HEK293T (cell line): ENCODE data around the gene XPO5.
A peak's percentile ranks its signal among the peaks of the same experiment; 100 is the strongest.

Experiments used
- CTCF ChIA-PET: fragments of 350-600 bp; formaldehyde crosslinking; extraction: SDS; loops from one replicate; lab custom pipeline; 2021; ENCODE audit warnings: antibody characterized with exemption, inconsistent platforms; lab: Yijun Ruan, JAX
- POLR2A ChIA-PET: fragments of 350-600 bp; formaldehyde crosslinking; extraction: SDS; loops from one replicate; lab custom pipeline; 2020; ENCODE audit warnings: antibody characterized with exemption, inconsistent platforms; lab: Yijun Ruan, JAX
- DNase-seq: peaks from one replicate; pipeline ENCODE4 v3.0.0; 2012; ENCODE audit warnings: mixed read lengths; ENCODE audit errors: extremely low spot score
- ARNT ChIP-seq: fragments of 450-650 bp; IDR thresholded peaks from 2 replicates; pipeline ENCODE4 v1.6.1; 2017; ENCODE audit warnings: mild to moderate bottlenecking
- BHLHE40 ChIP-seq: fragments of 450-650 bp; IDR thresholded peaks from 2 replicates; pipeline ENCODE4 v1.6.1; 2016; ENCODE audit warnings: mild to moderate bottlenecking, moderate library complexity, borderline replicate concordance
- CTBP1 ChIP-seq: fragments of 450-650 bp; IDR thresholded peaks from 2 replicates; pipeline ENCODE4 v1.6.1; 2016; ENCODE audit warnings: borderline replicate concordance
- ELF4 ChIP-seq: fragments of 450-650 bp; IDR thresholded peaks from 2 replicates; pipeline ENCODE4 v1.6.1; 2017; ENCODE audit warnings: antibody characterized with exemption
- FOXA1 ChIP-seq: fragments of 450-650 bp; IDR thresholded peaks from 2 replicates; pipeline ENCODE4 v1.6.1; 2016; ENCODE audit warnings: mild to moderate bottlenecking
- FOXK2 ChIP-seq: fragments of 450-650 bp; IDR thresholded peaks from 2 replicates; pipeline ENCODE4 v1.6.1; 2016; ENCODE audit warnings: mild to moderate bottlenecking
- FOXM1 ChIP-seq: fragments of 450-650 bp; IDR thresholded peaks from 2 replicates; pipeline ENCODE4 v1.6.1; 2017; ENCODE audit warnings: mild to moderate bottlenecking, borderline replicate concordance
- HDGF ChIP-seq: fragments of 450-650 bp; IDR thresholded peaks from 2 replicates; pipeline ENCODE4 v1.6.1; 2017; ENCODE audit warnings: antibody characterized with exemption, borderline replicate concordance
- L3MBTL2 ChIP-seq: fragments of 450-650 bp; conservative IDR thresholded peaks from 2 replicates; pipeline ENCODE4 v1.6.1; 2016; ENCODE audit warnings: mild to moderate bottlenecking
- LEF1 ChIP-seq: fragments of 450-650 bp; IDR thresholded peaks from 2 replicates; pipeline ENCODE4 v1.6.1; 2017; ENCODE audit warnings: mild to moderate bottlenecking, borderline replicate concordance
- NFRKB ChIP-seq: fragments of 450-650 bp; IDR thresholded peaks from 2 replicates; pipeline ENCODE4 v1.6.1; 2016; ENCODE audit warnings: mild to moderate bottlenecking, moderate library complexity
- SP1 ChIP-seq: fragments of 450-650 bp; IDR thresholded peaks from 2 replicates; pipeline ENCODE4 v1.6.1; 2017
- SUZ12 ChIP-seq: fragments of 450-650 bp; IDR thresholded peaks from 2 replicates; pipeline ENCODE4 v1.6.1; 2016; ENCODE audit warnings: mild to moderate bottlenecking
- TARDBP ChIP-seq: fragments of 450-650 bp; IDR thresholded peaks from 2 replicates; pipeline ENCODE4 v1.6.1; 2016
- ZNF384 ChIP-seq: fragments of 450-650 bp; IDR thresholded peaks from 2 replicates; pipeline ENCODE4 v1.6.1; 2016
- TF ChIP-seq, protein P1 (sequence below): fragments of 450-650 bp; IDR thresholded peaks from 2 replicates; pipeline ENCODE4 v1.6.1; 2016

XPO5 gene

DNA sequence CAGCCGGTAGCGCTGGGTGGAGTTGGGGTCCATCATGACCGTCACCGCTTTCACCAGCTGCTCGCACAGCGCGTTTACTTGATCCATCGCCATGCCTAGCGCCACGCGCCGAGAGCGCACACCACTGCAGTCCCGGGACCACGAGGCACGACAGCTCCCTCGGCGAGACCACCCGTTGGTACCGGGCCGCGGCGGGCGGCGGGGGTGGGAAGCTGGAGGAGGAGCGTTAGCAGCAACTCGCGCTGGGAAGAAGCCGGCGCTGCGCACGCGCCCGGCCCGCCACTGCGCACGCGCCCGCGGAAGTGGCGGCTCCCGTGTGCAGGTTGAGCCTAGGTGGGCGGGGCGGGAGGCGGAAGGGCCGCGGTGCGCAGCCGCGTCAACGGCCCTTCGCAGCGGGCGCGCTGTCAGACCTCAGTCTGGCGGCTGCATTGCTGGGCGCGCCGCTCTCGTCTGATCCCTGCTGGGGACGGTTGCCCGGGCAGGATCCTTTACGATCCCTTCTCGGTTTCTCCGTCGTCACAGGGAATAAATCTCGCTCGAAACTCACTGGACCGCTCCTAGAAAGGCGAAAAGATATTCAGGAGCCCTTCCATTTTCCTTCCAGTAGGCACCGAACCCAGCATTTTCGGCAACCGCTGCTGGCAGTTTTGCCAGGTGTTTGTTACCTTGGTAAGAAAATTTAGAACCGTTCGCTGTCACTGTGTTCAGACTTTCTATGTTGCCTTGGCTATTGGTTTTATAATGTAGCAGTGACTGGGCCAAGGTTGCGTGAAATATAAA, at the start of gene XPO5, which contains the start of gene POLH:
Gene XPO5 (minus strand): TSS at position 267 of the 780 bp plus-strand sequence. CDS start 174 bp downstream, at position 93.
Gene POLH (plus strand): TSS at position 414 of the 780 bp plus-strand sequence. CDS start 6,135 bp downstream, outside the sequence.
- ChIA-PET CTCF (interaction anchor here (0.6 to 1.2 kb wide), 3 partner anchors 68 to 504 kb away, joined by 3 to 5 read pairs (median 4); no protein-coding TSS in a partner anchor), POLR2A (interaction anchor here (0.6 to 2.8 kb wide), 18 partner anchors 8 to 647 kb away, joined by 3 to 15 read pairs (median 4); partner anchors contain the start of genes ABCC10, CNPY3, GTPBP2 and MAD2L1BP)
- TF ChIP-seq SUZ12: no peak
- no peak for TF ChIP-seq ARNT
- no peak for TF ChIP-seq HDGF
- no peak for TF ChIP-seq ZNF384
- TF ChIP-seq LEF1: no peak
- no peak for TF ChIP-seq NFRKB
- TF ChIP-seq, protein P1, sequence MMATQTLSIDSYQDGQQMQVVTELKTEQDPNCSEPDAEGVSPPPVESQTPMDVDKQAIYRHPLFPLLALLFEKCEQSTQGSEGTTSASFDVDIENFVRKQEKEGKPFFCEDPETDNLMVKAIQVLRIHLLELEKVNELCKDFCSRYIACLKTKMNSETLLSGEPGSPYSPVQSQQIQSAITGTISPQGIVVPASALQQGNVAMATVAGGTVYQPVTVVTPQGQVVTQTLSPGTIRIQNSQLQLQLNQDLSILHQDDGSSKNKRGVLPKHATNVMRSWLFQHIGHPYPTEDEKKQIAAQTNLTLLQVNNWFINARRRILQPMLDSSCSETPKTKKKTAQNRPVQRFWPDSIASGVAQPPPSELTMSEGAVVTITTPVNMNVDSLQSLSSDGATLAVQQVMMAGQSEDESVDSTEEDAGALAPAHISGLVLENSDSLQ: no peak; the same call in 1 of the 2 replicates
- no peak for TF ChIP-seq FOXM1
- no peak for TF ChIP-seq TARDBP
- no peak; the same call in 1 of the 2 replicates for TF ChIP-seq L3MBTL2
- TF ChIP-seq SP1: no peak
- no peak for TF ChIP-seq CTBP1
- TF ChIP-seq ELF4: no peak
- TF ChIP-seq FOXA1: no peak
- no peak for TF ChIP-seq FOXK2
- no peak for TF ChIP-seq BHLHE40
- peak; percentile 98 for DNase-seq

DNA sequence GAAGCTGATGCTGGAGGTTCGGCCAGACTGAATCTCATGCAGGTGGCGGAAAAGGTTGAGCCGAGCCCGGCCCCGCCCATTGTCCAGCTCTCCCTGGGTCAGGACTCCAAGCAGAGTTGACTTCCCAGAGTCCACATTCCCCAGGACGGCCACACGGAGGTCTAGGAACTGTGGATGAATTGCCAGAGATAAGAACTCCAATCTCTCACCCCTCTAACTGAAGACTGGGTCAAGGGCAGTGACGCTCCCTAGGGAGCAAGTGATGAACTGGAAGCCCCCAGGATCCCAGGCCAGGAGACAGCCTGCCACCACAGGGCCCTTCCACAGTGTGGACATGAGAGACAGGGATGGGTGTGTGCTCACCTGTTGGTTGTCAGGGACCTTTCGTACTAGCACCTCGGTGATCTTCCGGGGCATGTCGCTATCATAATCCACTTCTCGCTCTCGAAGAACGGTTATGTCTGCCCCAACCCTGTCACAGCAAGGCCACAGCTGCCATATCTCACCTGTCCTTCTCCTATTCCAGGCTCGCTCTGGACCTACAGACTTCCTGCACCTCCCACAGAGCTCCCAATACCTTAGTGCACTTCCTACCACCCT, 49.7 kb upstream of the XPO5 start:
- no peak for DNase-seq
- POLR2A ChIA-PET: interaction anchor here (1.2 to 1.4 kb wide), 3 partner anchors 9 to 12 kb away, joined by 3 to 6 read pairs (median 3); partner anchors contain the start of gene MAD2L1BP
- TF ChIP-seq HDGF (no peak), SP1 (no peak), ELF4 (no peak), ZNF384 (no peak), ARNT (no peak), FOXK2 (no peak), CTBP1 (no peak), NFRKB (no peak)
- TF ChIP-seq, protein P1: no peak
- CTCF ChIA-PET: no interaction called here

- CTCF ChIA-PET: no interaction called here
- TF ChIP-seq L3MBTL2: no peak
- POLR2A ChIA-PET: interaction anchor here (1.3 kb wide), 1 partner anchor 10 kb away, joined by 6 read pairs; the partner anchor contains the start of gene MAD2L1BP
- DNase-seq: no peak
These were observed 49.0 kb upstream of the XPO5 start for GRCh38 chr6:43624786-43625288.

DNA sequence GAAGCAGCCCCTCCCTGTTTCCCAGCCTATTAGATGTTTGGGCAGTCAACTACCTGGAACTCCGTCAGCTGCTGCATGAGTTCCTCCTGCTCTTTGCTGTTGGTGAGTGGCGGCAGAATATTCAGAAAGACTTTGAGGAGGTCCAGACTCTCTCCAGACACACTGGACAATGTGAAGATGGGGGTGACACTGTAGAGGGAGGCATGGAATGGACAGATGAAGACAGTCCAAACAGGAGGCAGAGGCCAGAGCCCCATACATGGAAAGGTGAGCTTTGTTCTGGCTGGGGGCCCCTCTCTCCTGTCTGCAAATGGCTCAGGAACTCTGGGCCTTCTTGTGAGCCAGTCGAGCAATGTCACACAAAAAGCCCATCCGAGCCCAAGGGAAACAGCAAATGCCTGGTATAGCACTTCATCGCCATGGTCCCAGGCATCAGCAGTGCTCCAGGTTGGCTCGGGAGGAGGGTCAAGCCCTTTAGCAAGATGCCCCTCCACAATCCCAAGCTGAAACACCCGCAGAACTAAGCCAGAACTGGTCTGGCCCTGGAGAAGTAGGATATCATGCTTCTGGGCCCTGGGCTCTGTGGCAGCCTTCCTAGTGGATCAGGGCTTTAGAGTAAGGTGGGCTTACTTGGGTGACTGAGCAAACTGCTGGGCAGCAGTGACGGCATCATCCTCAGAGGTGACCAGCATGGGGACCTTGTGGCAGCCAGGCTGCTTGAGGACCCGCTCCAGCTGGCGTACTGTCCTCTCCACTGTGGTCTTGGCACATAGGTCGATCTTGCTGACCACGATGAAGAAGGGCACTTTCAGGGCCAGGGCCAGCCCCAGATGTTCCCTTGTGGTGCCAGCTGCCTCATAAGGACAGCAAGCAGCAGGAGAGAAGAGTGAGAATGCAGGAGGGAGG, 48.3 kb upstream of the XPO5 start:
- POLR2A ChIA-PET: interaction anchor here (1.0 to 1.3 kb wide), 2 partner anchors 11 kb away, joined by 3 to 6 read pairs; partner anchors contain the start of gene MAD2L1BP
- DNase-seq: no peak
- CTCF ChIA-PET: no interaction called here
- TF ChIP-seq, protein P1: no peak
- TF ChIP-seq ZNF384: no peak
- TF ChIP-seq HDGF: no peak
- TF ChIP-seq NFRKB: no peak
- no peak for TF ChIP-seq ELF4
- no peak for TF ChIP-seq FOXA1
- no peak for TF ChIP-seq LEF1
- TF ChIP-seq SUZ12: no peak
- no peak for TF ChIP-seq ARNT
- TF ChIP-seq TARDBP: no peak
- no peak for TF ChIP-seq BHLHE40
- no peak for TF ChIP-seq FOXK2
- TF ChIP-seq FOXM1: no peak
- no peak for TF ChIP-seq SP1
- TF ChIP-seq CTBP1: no peak
- TF ChIP-seq L3MBTL2: no peak

DNA sequence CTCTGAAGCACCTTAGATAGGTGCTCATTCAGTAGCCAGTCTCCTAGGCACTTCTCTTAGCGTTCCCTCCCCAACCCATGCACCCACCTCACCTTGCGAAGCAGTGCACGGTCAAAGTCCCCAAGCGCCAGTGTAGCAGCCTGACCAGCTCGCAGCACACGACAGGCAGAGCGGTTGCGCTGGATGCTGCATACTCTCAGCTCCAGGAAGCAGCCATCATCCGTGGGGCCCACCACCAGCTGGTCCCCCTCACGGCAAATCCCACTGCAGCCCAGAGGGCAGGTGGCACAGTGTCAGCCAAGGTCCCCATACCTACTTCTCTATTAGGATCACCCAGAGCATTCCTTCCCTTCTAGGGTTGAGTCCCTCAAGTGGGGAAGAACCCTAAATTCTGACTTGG, 46.7 kb upstream of the XPO5 start:
- no peak for DNase-seq
- no peak for TF ChIP-seq SUZ12
- no peak for TF ChIP-seq FOXM1
- no peak for TF ChIP-seq TARDBP
- TF ChIP-seq FOXA1: no peak
- no peak for TF ChIP-seq BHLHE40
- TF ChIP-seq, protein P1: no peak
- no peak for TF ChIP-seq ARNT
- TF ChIP-seq NFRKB: no peak
- no peak for TF ChIP-seq ELF4
- TF ChIP-seq LEF1: no peak
- no peak for TF ChIP-seq L3MBTL2
- TF ChIP-seq CTBP1: no peak
- TF ChIP-seq SP1: no peak
- TF ChIP-seq ZNF384: no peak
- no peak for TF ChIP-seq FOXK2
- ChIA-PET CTCF (interaction anchor here (0.6 kb wide), 2 partner anchors 14 to 142 kb away, joined by 4 read pairs; no protein-coding TSS in a partner anchor), POLR2A (interaction anchor here (1.6 kb wide), 1 partner anchor 16 kb away, joined by 3 read pairs; no protein-coding TSS in a partner anchor)
